GM21423 (cell line): ENCODE results near the gene GADD45GIP1.
"Not testable (repeated sequence)": the region's sequence is repeated elsewhere in the genome, so short reads cannot be mapped to it uniquely, and the experiment has no call there.

Experiments
- ATAC-seq: cut with Tn5 transposase; IDR thresholded peaks from one replicate; pipeline ENCODE4 v1.9.1; 2021; ENCODE audit warnings: mild to moderate bottlenecking, moderate library complexity; ENCODE audit not compliant: unreplicated experiment

Gene GADD45GIP1

DNA sequence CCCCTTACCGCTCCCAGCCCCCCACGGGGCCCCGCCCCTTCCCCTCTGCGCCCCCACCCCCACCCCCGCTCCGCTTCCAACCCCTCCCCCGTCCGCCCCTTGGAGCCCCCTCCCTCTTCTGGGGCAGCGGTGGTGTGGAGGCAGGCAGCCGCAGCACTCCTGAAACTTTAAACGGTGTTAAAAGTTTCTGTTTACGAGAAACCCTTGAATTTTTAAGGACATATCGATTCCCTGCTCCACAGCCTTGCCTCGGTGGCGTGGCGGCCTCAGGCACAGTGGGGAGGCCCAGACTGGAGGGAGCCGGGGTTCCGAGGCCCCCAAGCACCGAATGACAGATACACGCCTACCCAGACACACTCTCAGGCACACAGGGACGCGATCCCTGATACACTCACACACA is 33.4 kb upstream of the GADD45GIP1 start:
- ATAC-seq, result no peak

DNA sequence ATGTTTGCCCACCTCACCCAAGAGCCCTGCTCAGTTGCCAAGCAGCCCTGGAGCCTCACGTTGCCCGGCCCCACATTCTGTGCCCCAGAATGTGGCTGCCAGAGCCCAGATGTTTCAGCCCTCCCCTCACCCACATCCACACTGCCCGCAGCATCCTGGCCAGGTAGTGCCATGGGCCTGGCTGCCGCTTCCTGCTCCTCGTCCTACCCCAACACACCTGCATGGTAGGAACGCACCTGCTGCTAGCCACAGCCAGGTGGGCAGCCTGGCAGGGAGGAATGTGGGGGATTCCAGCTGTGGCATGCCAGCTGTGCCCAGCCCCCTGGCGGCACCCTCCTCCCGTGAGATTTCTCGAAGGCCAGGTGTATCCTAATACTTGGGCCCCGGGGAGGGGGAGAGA is 30.8 kb upstream of the GADD45GIP1 start:
- no peak for ATAC-seq

DNA sequence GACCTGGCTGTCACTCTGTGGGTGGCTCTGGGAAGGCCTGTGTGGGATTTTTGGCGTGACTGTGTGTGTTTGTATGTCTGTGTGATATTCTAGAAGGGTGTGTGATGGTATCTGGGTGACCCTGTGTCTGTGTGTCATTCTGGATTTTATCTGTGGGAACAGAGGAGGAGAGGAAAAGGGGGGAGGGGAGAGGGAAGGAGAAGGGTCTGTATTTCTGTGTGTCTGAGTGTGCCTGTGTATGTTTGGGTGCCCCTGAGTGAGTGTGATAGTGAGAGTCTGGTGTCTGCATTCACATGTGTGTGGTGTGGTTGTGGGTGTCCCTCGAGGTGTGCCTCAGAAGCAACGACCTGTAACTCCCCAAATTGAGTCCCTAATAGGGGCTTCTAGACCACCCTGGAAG is 30.2 kb upstream of the GADD45GIP1 start:
- ATAC-seq, result no peak

DNA sequence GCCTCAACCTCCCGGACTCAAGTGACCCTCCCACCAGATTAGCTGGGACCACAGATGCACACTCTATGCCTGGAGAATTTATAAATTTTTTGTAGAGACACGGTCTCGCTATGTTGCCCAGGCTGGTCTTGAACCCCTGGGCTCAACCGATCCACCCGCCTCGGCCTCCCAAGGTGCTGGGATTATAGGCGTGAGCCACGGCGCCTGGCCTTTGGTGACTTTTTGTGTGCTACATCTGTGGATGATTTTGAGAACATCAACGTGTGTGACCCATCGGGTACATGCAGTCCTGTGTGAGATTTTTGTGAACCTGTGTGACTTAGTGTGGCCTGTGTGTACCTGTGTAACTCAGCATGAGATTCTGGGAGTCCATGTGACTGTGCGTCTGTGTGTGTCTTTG is 29.7 kb upstream of the GADD45GIP1 start:
- ATAC-seq, result no peak

DNA sequence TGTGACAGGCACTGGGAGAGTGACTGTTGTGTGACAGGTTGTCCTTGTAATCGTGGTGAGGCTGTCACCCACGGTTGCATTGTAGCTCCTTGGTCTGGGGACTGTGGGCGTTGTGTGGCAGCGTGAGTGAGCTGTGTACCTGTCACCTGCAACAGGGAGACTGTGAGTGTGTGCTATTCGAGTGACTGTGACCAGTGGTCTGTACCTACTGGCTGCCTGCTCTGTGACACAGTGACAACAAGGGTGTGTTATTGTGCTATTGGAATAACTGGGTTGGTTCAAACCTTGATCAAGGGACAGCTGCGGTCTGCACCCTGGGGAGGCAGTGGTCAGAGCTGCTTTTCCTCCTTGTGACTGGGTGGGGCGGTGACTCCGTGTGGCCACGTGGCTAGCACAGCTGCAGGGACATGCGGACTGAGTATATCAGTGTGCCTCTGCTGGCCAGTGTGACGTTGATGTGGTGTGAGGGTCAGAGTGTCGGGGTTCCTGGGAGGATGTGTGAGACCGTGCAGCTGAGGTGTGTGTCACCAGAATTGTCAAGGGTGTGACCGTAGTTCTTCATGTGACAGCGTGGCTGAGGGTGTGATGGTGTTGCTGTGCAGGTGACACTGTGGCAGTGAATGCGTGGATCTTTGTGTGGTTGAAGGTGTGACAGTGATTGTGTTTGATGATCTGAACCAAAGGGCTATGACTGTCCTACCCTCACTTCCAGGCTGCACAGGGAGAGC is 28.2 kb upstream of the GADD45GIP1 start:
- no peak for ATAC-seq

DNA sequence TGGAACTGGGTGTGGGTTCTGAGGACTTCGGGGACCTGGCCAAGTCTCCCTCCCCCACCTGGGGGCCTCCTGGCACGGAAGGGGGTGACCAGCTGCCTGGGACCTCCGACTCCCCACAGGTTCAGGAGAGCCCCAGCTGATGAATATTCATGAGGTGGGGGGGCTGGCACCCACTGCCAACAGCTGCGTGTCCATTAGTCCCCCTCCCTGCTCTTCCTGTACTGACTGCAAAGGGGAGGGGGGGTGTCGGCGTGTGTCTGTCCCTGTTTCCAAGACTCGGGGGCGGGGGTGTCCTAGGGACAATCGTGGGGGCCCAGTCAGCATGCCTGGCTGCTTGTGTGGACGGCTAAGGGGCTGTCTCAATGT is 27.6 kb upstream of the GADD45GIP1 start:
- ATAC-seq, result no peak

DNA sequence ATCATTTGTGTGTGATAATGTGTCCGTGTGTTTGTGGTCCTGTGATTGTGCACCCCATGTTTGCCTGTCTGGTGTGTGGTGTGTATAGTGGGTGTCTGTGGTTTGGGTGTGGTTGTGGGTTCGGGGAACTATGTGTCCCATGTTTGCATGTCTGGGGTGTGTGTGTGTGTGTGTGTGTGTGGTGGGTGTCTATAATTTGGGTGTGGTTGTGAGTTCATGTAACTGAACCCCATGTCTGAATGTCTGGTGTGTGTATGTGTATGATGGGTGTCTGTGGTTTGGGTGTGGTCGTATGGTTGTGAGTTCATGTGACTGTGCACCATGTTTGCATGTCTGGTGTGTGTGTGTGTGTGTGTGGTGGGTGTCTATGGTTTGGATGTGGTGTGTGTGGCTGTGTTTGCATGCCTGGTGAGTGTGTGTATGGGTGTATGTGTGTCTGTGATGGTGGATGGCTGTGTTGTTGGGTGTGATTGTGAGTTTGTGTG is 27.2 kb upstream of the GADD45GIP1 start:
- ATAC-seq, result no peak

DNA sequence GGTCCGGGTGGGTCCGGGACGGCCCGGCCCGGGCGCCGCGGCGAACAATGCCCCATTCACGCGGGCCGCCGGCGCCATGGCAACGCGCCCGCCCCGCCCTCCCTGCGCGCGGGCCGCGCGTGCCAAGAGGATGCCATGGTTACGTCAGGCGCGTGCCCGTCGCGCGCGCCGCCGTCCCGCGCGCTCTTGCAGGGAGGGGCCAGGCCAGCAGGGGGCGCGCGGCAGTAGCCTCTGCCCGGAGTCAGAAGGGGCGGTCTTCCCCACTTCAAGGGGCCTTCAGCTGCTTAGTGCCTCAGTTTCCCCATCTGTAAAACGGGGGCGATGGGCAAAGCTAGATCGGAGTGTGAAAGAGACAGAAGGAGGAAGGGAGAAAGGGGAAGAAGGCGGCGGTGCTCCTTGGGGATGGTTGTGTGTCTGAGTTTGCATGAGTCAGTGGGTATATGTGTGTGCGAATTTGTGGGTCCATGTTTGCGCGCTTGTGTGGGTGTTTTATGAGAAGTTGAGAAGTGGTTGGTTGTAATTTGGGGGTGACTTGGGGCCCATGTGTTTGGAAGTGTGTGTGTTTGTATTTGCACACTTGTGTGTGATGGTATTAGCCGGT is 26.6 kb upstream of the GADD45GIP1 start:
- no peak for ATAC-seq

DNA sequence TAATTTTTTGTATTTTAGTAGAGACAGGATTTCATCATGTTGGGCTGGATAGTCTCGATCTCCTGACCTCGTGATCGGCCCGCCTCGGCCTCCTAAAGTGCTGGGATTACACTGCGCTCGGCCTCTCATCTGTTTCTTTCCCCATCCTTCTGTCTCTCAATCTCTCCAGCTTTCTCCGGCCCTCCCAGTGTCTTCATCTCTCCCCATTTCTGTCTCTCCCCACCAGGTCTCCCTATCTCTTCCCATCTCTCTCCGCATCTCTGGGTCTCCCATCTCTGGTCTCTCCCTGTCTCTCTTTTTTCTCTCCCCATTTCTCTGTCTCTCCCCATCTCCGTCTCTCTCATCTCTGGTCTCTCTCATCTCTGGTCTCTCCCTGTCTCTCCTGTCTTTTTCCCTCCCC is 26.1 kb upstream of the GADD45GIP1 start:
- ATAC-seq, result no peak

DNA sequence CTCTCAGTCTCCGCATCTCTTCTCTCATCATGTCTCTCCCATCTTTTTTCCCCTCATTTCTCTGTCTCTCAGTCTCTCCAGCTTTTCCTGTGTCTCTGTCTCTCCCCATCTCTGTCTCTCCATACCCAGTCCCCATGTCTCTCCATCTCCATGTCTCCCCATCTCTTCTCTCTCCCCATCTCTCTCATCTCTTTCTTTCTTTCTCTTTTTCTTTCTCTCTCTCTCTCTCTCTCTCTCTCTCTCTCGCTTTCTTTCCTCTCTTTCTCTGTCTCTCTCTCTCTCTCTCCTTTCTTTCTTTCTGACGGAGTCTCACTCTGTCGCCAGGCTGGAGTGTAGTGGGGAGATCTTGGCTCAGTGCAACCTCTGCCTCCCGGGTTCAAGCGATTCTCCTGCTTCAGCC is 25.6 kb upstream of the GADD45GIP1 start:
- ATAC-seq, result no peak

DNA sequence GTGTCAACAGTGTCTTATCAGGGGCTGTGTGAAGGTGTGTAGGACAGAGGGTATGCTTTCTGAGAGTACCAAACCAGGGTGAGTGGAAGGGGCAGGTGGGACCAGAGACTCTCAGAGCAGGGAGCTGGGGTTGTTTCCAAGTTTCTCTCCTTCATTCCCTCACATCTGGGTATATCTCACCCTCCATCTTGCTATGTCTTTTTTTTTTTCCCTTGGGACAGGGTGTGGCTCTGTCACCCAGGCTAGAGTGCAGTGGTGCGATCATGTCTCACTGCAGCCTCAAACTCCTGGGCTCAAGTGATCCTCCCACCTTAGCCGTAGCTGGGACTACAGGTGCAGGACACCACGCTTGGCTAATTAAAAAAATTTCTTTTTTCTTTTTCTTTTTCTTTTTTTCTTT is 23.0 kb upstream of the GADD45GIP1 start:
- ATAC-seq, result no peak

DNA sequence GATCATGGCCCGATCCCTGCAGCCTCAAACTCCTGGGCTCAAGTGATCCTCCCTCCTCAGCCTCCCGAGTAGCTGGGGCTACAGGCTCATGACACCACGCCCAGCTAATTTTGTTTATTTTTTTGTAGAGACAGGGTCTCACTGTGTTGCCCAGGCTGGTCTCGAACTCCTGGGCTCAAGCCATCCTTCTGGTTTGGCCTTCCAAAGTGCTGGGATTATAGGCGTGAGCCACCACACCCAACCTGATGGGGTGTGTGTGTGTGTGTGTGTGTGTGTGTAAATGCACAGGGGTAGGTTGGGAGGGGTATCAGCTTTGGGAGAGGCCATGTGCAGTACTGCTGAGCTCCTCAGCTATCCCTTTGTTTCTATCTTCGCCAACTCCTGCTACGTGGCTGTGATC is 19.1 kb upstream of the GADD45GIP1 start:
- ATAC-seq, result not testable (repeated sequence)

DNA sequence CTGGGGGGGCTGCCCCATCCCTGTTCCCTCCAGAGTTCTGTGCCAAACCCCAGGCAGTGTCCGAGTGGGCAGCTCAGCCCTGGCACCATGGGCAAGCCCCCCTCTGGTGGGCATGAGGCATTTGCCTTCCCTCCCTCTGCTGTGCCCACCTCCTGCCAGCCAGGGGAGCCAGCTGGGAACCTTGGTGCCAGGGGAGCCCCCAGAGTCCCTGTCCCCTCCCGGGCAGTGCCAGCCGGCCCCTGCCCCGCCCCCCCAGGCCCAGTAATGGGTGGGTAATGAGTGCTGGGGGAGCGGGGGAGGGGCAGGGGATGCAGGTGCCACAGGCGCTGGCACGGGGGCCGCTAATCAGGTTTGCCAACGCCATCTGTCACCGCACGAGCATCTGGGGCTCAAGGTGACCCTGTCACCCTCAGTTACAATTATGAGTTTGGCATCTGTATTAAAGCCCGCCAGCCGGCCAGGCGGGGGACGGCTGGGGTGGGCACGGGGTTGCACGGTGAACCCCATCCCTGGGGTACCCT is 18.3 kb upstream of the GADD45GIP1 start:
- ATAC-seq, result no peak

DNA sequence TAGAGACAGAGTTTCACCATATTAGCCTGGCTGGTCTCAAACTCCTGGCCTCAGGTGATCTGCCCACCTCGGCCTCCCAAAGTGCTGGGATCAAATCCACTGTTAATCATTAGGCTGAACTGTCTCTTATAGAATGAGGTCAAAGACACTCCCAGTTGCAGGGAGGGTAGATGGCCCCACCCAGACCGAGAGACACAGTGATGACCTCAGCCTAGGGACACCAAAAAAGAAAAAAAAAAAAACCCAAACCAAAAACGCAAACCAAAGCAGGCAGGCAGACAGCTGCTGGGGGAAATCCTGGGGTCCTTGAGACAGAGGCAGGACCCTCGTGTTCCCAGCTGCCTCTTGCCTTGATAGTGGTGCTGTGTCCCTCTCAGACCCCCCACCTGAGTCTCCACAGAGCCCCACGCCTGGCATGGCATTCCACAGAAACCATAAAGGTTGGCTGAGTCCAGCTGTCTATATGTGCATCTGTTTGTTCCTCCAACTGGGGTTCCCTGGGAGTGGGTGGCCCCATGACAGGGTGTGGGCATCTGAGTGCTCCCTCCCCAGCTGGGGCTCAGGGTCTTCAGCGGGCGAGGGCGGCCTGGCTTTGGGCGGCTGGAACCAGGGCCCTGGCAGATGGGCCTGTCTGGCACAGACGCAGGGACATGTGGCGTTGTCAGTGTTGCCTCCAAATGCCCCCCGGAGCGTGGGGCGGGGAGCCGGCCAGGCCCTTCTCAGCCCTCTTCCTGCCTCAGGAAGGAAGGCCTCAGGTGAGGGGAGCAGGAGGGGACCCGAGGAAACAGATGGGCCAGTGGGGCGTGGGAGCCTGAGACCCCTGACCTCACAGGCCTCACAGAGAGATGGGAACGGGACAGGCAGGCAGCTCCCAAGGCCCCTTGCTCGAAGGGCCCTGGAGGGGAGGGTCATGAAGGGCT is 17.5 kb upstream of the GADD45GIP1 start:
- no peak for ATAC-seq

DNA sequence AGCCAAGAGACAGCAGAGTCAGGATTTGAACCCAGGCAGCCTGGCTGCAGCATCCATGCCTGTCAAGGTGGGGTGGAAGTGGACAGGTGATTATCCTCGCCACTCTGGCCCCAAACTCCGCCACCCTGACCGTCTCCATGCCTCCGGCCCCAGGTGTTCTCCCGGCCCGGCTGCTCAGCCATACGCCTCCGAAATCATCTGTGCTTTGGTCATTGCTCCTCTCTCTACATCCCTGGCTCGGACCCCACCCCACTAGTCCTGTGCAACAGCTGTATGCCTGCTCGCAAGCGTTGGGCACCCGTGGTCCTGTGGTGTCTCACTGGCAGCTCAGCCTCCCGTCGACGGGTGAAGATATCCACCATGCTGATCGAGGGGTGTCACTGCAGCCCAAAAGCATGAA is 16.2 kb upstream of the GADD45GIP1 start:
- no peak for ATAC-seq

DNA sequence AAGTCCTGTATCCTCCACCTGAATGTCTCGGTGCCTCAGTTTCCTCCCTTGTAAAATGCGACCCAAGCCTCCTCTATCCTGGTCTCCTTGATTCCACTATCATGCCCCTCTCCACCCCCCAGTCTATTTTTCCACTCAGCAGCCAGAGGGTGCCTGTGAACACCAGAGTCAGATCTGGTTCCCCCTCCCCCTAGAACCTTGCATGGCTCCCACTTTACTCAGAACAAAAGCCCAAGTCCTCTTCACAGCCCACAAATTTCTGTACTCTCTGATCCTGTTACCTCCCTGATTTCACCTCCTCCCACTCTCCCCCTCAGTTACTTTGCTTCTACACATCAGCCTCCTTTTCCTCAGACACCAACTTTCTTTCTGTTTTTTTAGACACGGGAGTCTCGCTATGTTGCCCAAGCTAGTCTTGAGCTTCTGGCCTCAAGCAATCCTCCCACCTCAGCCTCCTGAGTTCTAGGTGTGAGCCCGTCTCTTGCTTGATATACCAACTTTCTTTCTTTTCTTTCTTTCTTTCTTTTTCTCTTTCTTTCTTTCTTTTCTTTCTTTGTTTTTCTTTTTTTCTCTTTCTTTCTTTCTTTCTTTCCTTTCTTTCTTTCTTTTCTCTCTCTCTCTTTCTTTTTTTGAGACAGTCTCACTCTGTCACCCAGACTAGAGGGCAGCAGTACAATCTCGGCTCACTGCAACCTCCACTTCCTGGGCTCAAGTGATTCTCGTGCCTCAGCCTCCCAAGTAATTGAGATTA is 13.2 kb upstream of the GADD45GIP1 start:
- ATAC-seq, result no peak

DNA sequence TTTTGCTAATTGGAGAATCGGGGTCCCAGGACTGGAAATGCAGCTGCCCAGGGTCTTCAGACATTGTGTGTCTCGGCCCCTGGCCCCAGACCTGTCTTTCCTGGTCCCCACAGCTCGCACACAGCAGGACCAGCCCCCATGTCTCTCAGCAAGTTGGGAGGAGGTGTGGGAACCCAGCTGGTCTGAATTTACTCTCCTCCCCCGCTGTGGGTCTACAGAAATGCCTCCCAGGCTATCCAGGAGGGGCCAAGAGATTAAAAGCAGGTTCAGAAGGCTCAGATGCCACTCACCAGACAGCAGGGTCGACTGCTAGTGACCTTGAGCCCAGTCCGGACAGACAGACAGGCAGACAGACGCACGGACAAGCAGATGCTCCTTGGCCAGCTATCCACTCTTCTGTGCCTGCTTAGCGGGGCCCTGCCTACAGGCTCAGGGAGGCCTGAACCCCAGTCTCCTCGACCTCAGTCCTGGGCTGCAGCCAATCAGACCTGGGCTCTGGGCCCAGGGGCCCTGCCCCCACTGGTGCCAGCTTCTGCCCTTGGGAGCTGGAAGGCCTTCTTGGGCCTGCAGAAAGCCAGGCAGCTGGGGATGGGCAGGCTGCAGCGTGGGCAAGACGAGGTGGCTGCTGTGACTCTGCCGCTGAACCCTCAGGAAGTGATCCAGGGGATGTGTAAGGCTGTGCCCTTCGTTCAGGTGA is 12.4 kb upstream of the GADD45GIP1 start, which contains the start of gene DAND5:
TSS of gene DAND5 (plus strand) at position 285 of the 697 bp plus-strand sequence. CDS start at position 370, 85 bp downstream.
- ATAC-seq, result no peak

DNA sequence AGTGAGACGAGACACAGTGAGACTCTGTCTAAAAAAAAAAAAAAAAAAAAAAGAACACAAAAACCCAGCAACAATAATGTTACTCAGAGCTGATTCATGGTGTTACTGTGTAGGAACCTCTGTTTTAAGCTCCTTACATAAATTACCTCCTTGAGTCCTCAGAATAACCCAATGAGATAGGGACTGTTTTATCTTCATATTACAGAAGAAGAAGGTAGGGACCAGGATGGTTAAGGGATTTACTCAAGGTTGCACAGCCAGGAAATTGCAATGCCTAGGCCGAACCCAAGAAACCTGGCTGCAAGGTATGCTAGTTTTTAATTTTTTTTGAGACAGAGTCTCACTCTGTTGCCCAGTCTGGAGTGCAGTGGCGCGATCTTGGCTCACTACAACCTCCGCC is 10.9 kb upstream of the GADD45GIP1 start:
- no peak for ATAC-seq

DNA sequence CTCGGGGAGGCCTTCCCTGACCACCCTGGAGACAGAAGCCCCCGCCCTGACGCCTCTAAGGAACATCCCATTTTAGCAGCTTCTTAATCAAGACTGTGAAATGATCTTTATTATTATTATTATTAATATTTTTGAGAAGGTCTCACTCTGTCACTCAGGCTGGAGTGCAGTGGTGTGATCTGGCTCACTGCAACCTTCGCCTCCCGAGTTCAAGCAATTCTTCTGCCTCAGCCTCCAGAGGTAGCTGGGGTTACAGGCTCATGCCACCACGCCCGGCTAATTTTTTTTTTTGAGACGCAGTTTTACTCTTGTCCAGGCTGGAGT is 8.8 kb upstream of the GADD45GIP1 start:
- ATAC-seq, result no peak
